Breast epithelium (tissue), 3 donors: Measurements from ENCODE around the gene DBH.

Experiments used
- POLR2A ChIP-seq: fragments of 450-650 bp; IDR thresholded peaks from one replicate; pipeline ENCODE4 v1.6.1; 2016; ENCODE audit warnings: antibody characterized with exemption, mild to moderate bottlenecking, moderate library complexity
- TF ChIP-seq, protein P1 (sequence below), 3 donors: fragments of 450-650 bp; IDR thresholded peaks; one replicate each; pipeline ENCODE4 v1.5.1; 2016 to 2017; ENCODE audit warnings: antibody characterized with exemption in 3 of 3, mild to moderate bottlenecking in 3 of 3, moderate library complexity in 3 of 3

DNA sequence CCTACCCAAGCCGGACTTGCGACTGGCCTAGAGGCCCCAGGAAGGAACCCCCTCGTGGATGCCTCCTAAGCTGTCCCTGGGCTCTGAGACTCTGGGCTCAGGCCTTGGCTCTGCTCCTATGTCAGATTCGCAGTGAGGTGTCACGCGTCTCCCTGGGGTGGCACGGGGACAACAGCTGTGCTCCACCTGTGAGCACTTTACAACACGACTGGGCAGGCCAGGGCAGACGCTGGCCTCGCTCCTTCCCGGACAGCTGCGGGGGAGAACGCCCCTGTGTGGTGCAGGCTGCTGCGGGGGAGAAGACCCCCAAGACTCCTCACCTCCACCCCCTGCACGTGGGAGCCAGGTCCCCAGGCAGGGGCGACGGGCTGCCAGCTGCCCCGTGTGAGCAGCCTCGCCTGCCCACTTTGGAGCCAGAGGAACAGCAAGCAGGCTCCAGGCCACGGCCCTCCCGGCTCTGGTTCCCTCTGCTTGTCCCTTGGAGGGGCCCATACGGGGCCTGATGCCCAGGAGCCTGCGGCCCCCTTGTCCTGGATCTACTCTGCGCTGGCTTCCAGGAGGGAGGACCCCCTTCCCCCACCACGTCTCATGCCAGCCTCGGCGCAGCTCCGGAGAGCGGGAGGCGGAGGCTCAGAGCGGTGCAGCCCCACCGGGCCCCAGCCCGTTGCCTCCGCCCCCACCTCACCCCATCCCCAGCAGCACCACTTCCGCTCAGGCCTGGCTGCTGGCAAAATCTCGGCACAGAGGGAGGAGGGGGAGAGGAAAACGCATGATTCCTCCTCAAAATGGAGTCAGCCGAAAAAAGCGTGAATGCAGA, 66.0 kb downstream of the DBH start:
- TF ChIP-seq, protein P1, sequence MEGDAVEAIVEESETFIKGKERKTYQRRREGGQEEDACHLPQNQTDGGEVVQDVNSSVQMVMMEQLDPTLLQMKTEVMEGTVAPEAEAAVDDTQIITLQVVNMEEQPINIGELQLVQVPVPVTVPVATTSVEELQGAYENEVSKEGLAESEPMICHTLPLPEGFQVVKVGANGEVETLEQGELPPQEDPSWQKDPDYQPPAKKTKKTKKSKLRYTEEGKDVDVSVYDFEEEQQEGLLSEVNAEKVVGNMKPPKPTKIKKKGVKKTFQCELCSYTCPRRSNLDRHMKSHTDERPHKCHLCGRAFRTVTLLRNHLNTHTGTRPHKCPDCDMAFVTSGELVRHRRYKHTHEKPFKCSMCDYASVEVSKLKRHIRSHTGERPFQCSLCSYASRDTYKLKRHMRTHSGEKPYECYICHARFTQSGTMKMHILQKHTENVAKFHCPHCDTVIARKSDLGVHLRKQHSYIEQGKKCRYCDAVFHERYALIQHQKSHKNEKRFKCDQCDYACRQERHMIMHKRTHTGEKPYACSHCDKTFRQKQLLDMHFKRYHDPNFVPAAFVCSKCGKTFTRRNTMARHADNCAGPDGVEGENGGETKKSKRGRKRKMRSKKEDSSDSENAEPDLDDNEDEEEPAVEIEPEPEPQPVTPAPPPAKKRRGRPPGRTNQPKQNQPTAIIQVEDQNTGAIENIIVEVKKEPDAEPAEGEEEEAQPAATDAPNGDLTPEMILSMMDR (IDR thresholded peaks at IDR 0.05) = no peak
- TF ChIP-seq POLR2A = no peak
